Measurements from ENCODE around the gene PPP1R14B. TPM values are rescaled to one million over a fixed set of nuclear protein-coding genes. Genes with fewer than 3 reads are reported as not detected.

The PPP1R14B gene
- total RNA-seq, 2 experiments from 2014 or later: 285 to 287 TPM

GRCh38 chr11:64208086-64208795 is 38.5 kb downstream of the PPP1R14B start:
- peak overlapping the region; percentile 97 for H3K27ac Mint-ChIP-seq
- POLR2A ChIA-PET: interaction anchor here (1.0 to 9.7 kb wide), 17 partner anchors 9 to 132 kb away, joined by 3 to 206 read pairs (median 9); partner anchors contain the start of genes CCDC88B, DNAJC4, ESRRA and NUDT22
- ATAC-seq (no peak), DNase-seq (no peak)
- no peak for TF ChIP-seq CTCF (IDR thresholded peaks at IDR 0.05)
- intact Hi-C loops (cut with micrococcal nuclease): no loop called here
- CTCF ChIA-PET: interaction anchor here (3.3 to 7.5 kb wide), 7 partner anchors 10 to 109 kb away, joined by 13 to 111 read pairs (median 42); partner anchors contain the start of genes CATSPERZ, NUDT22, PLCB3 and PPP1R14B
- no peaks in the 10 kb centered on the region for H3K9me3 Mint-ChIP-seq
- H3K4me1 Mint-ChIP-seq (ENCODE audit: low read depth): peaks cover 52% of the 10 kb centered on the region
- H3K4me3 Mint-ChIP-seq: peak overlapping the region; percentile 92
- peaks cover 72% of the 10 kb centered on the region for H3K36me3 Mint-ChIP-seq (ENCODE audit: low read depth)
- H3K27me3 Mint-ChIP-seq: no peaks in the 10 kb centered on the region

GRCh38 chr11:64207256-64208085 is 39.3 kb downstream of the PPP1R14B start:
- ChIA-PET CTCF (interaction anchor here (1.1 to 7.5 kb wide), 10 partner anchors 10 to 148 kb away, joined by 3 to 111 read pairs (median 34); partner anchors contain the start of genes CATSPERZ, NUDT22, PLCB3 and PPP1R14B), POLR2A (interaction anchor here (0.6 to 9.7 kb wide), 30 partner anchors 10 to 527 kb away, joined by 3 to 206 read pairs (median 5); partner anchors contain the start of genes CCDC88B, DNAJC4, ESRRA and MACROD1)
- intact Hi-C loops (cut with micrococcal nuclease): no loop called here
- Mint-ChIP-seq H3K27ac (peak overlapping the region; percentile 97), H3K4me3 (peak overlapping the region; percentile 92), H3K9me3 (no peaks in the 10 kb centered on the region), H3K36me3 (ENCODE audit: low read depth) (peaks cover 75% of the 10 kb centered on the region), H3K4me1 (ENCODE audit: low read depth) (peaks cover 52% of the 10 kb centered on the region), H3K27me3 (no peaks in the 10 kb centered on the region)
- TF ChIP-seq CTCF (IDR thresholded peaks at IDR 0.05): no peak
- ATAC-seq (peak; percentile 83), DNase-seq (peak; percentile 96)

GRCh38 chr11:64206457-64207255 is 40.1 kb downstream of the PPP1R14B start, which contains the start of gene FERMT3:
FERMT3 (plus strand) TSS chr11:64206721; CDS start chr11:64207365, 644 bp downstream.
- H3K36me3 Mint-ChIP-seq (ENCODE audit: low read depth): peaks cover 73% of the 10 kb centered on the region
- intact Hi-C loops (cut with micrococcal nuclease): no loop called here
- H3K4me3 Mint-ChIP-seq: peak within 1 kb of the TSS; percentile 92
- peaks cover 48% of the 10 kb centered on the region for H3K4me1 Mint-ChIP-seq (ENCODE audit: low read depth)
- ATAC-seq: peak; percentile 62
- H3K27ac Mint-ChIP-seq: peak within 1 kb of the TSS; percentile 97
- TF ChIP-seq CTCF (IDR thresholded peaks at IDR 0.05): no peak
- H3K27me3 Mint-ChIP-seq: no peaks in the 10 kb centered on the region
- H3K9me3 Mint-ChIP-seq: no peaks in the 10 kb centered on the region
- CTCF ChIA-PET: interaction anchor here (0.9 to 7.5 kb wide), 14 partner anchors 9 to 148 kb away, joined by 3 to 111 read pairs (median 9); partner anchors contain the start of genes CATSPERZ, NUDT22, PLCB3 and PPP1R14B
- POLR2A ChIA-PET: interaction anchor here (0.5 to 9.7 kb wide), 37 partner anchors 9 to 528 kb away, joined by 3 to 206 read pairs (median 4); partner anchors contain the start of genes CCDC88B, DNAJC4, ESRRA and MACROD1
- peak; percentile 90 for DNase-seq

- ChIA-PET CTCF (interaction anchor here (0.7 to 7.5 kb wide), 25 partner anchors 9 to 155 kb away, joined by 3 to 111 read pairs (median 7); partner anchors contain the start of genes BAD, CATSPERZ, FKBP2 and NUDT22), POLR2A (interaction anchor here (0.7 to 9.7 kb wide), 15 partner anchors 7 to 119 kb away, joined by 3 to 206 read pairs (median 4); partner anchors contain the start of genes ESRRA, FKBP2, NUDT22 and PLCB3)
These were observed 42.2 kb downstream of the PPP1R14B start for GRCh38 chr11:64204464-64204989.

More at GRCh38 chr11:64204464-64204989, 42.2 kb downstream of the PPP1R14B start:
- ATAC-seq: peak; percentile 10
- no peaks in the 10 kb centered on the region for H3K27me3 Mint-ChIP-seq
- peaks cover 44% of the 10 kb centered on the region for H3K4me1 Mint-ChIP-seq (ENCODE audit: low read depth)
- H3K9me3 Mint-ChIP-seq: no peaks in the 10 kb centered on the region
- peak overlapping the region; percentile 65 for H3K27ac Mint-ChIP-seq
- peak overlapping the region; percentile 53 for H3K4me3 Mint-ChIP-seq
- intact Hi-C loops (cut with micrococcal nuclease): loop anchor here (5.0 kb wide), 1 partner anchor 98 kb away; the partner anchor contains the start of gene CATSPERZ
- H3K36me3 Mint-ChIP-seq (ENCODE audit: low read depth): peaks cover 79% of the 10 kb centered on the region
- peak; percentile 87 for DNase-seq
- TF ChIP-seq CTCF (IDR thresholded peaks at IDR 0.05): peak; percentile 62

Measured in activated CD8-positive, alpha-beta T cell treated with anti-CD3 and anti-CD28 coated beads for 36 hours (primary cell).